Activated naive CD8-positive, alpha-beta T cell treated with anti-CD3 and anti-CD28 coated beads, Interleukin-2, amount 50 U/mL, for 24 hours (primary cell): ENCODE measurements around the gene PPP2R5D.
"Not testable (repeated sequence)": the region's sequence is repeated elsewhere in the genome, so short reads cannot be mapped to it uniquely, and the experiment has no call there.

Experiments
- ATAC-seq: fragments of 150-1000 bp; cut with Tn5 transposase; one replicate; pipeline ENCODE4 v1.10.0; 2021
- DNase-seq: peaks from one replicate; pipeline ENCODE4 v3.0.0; 2021
- H3K27ac Mint-ChIP-seq: one replicate; pipeline ENCODE4 v1.8.0; 2021; ENCODE audit warnings: mild to moderate bottlenecking, mixed read lengths
- H3K27me3 Mint-ChIP-seq: one replicate; pipeline ENCODE4 v1.8.0; 2021; ENCODE audit warnings: mixed read lengths
- H3K36me3 Mint-ChIP-seq: one replicate; pipeline ENCODE4 v1.8.0; 2021; ENCODE audit warnings: low read depth, mixed read lengths
- H3K4me1 Mint-ChIP-seq: one replicate; pipeline ENCODE4 v1.8.0; 2021; ENCODE audit warnings: mixed read lengths
- H3K4me3 Mint-ChIP-seq: one replicate; pipeline ENCODE4 v1.8.0; 2021; ENCODE audit warnings: mild to moderate bottlenecking, moderate library complexity, mixed read lengths
- H3K9me3 Mint-ChIP-seq: one replicate; pipeline ENCODE4 v1.8.0; 2021; ENCODE audit warnings: mixed read lengths

PPP2R5D gene

GRCh38 chr6:42996513-42996912 is 12.1 kb downstream of the PPP2R5D start:
- ATAC-seq (no peak), DNase-seq (no peak)
- H3K27ac Mint-ChIP-seq, result no peak overlapping the region
- no peaks in the 10 kb centered on the region for H3K4me1 Mint-ChIP-seq
- H3K4me3 Mint-ChIP-seq, result no peak overlapping the region
- H3K9me3 Mint-ChIP-seq, result no peaks in the 10 kb centered on the region
- no peaks in the 10 kb centered on the region for H3K27me3 Mint-ChIP-seq
- H3K36me3 Mint-ChIP-seq, result peaks cover 5% of the 10 kb centered on the region

GRCh38 chr6:42998205-42998604 is 13.8 kb downstream of the PPP2R5D start:
- H3K36me3 Mint-ChIP-seq, H3K27me3 Mint-ChIP-seq, H3K4me1 Mint-ChIP-seq, H3K27ac Mint-ChIP-seq, H3K9me3 Mint-ChIP-seq, DNase-seq, H3K4me3 Mint-ChIP-seq, ATAC-seq: not testable (repeated sequence)

- peaks cover 5% of the 10 kb centered on the region for H3K36me3 Mint-ChIP-seq
- no peaks in the 10 kb centered on the region for H3K27me3 Mint-ChIP-seq
- DNase-seq, result no peak
- no peaks in the 10 kb centered on the region for H3K9me3 Mint-ChIP-seq
- ATAC-seq, result no peak
- no peak overlapping the region for H3K27ac Mint-ChIP-seq
- H3K4me1 Mint-ChIP-seq, result no peaks in the 10 kb centered on the region
- no peak overlapping the region for H3K4me3 Mint-ChIP-seq
Observed at GRCh38 chr6:43001843-43002242, 17.5 kb downstream of the PPP2R5D start.

- Mint-ChIP-seq H3K4me3 (no peak overlapping the region), H3K4me1 (no peaks in the 10 kb centered on the region), H3K36me3 (peaks cover 8% of the 10 kb centered on the region), H3K27ac (no peak overlapping the region), H3K27me3 (no peaks in the 10 kb centered on the region), H3K9me3 (no peaks in the 10 kb centered on the region)
- ATAC-seq, result no peak
- no peak for DNase-seq
Observed at GRCh38 chr6:43005844-43006243, 21.5 kb downstream of the PPP2R5D start.

- H3K4me3 Mint-ChIP-seq, result no peak overlapping the region
- peaks cover 12% of the 10 kb centered on the region for H3K36me3 Mint-ChIP-seq
- H3K27me3 Mint-ChIP-seq, result no peaks in the 10 kb centered on the region
- ATAC-seq (no peak), DNase-seq (no peak)
- H3K4me1 Mint-ChIP-seq, result no peaks in the 10 kb centered on the region
- no peak overlapping the region for H3K27ac Mint-ChIP-seq
- H3K9me3 Mint-ChIP-seq, result no peaks in the 10 kb centered on the region
Observed at GRCh38 chr6:43006251-43006650, 21.9 kb downstream of the PPP2R5D start.

GRCh38 chr6:43007126-43007525 is 22.8 kb downstream of the PPP2R5D start:
- peaks cover 6% of the 10 kb centered on the region for H3K4me1 Mint-ChIP-seq
- no peak overlapping the region for H3K4me3 Mint-ChIP-seq
- no peaks in the 10 kb centered on the region for H3K27me3 Mint-ChIP-seq
- ATAC-seq (no peak), DNase-seq (no peak)
- H3K27ac Mint-ChIP-seq, result no peak overlapping the region
- H3K9me3 Mint-ChIP-seq, result no peaks in the 10 kb centered on the region
- H3K36me3 Mint-ChIP-seq, result peaks cover 20% of the 10 kb centered on the region

GRCh38 chr6:43009124-43009523 is 24.8 kb downstream of the PPP2R5D start:
- H3K36me3 Mint-ChIP-seq, result peaks cover 33% of the 10 kb centered on the region
- no peaks in the 10 kb centered on the region for H3K9me3 Mint-ChIP-seq
- H3K27me3 Mint-ChIP-seq, result no peaks in the 10 kb centered on the region
- H3K4me3 Mint-ChIP-seq, result no peak overlapping the region
- peaks cover 24% of the 10 kb centered on the region for H3K4me1 Mint-ChIP-seq
- ATAC-seq, result no peak
- H3K27ac Mint-ChIP-seq, result peak overlapping the region; percentile 35
- DNase-seq, result no peak

GRCh38 chr6:43011207-43011606 is 26.8 kb downstream of the PPP2R5D start:
- H3K27ac Mint-ChIP-seq, result no peak overlapping the region
- H3K27me3 Mint-ChIP-seq, result no peaks in the 10 kb centered on the region
- H3K4me1 Mint-ChIP-seq, result peaks cover 40% of the 10 kb centered on the region
- no peak for DNase-seq
- no peak for ATAC-seq
- no peaks in the 10 kb centered on the region for H3K9me3 Mint-ChIP-seq
- H3K4me3 Mint-ChIP-seq, result no peak overlapping the region
- peaks cover 28% of the 10 kb centered on the region for H3K36me3 Mint-ChIP-seq

- Mint-ChIP-seq H3K27ac (peak overlapping the region; percentile 82), H3K36me3 (peaks cover 28% of the 10 kb centered on the region), H3K27me3 (no peaks in the 10 kb centered on the region), H3K4me3 (peak overlapping the region; percentile 95), H3K9me3 (no peaks in the 10 kb centered on the region), H3K4me1 (peaks cover 45% of the 10 kb centered on the region)
- DNase-seq (no peak), ATAC-seq (no peak)
Observed at GRCh38 chr6:43012364-43012763, 28.0 kb downstream of the PPP2R5D start.

GRCh38 chr6:43013097-43013842 is 28.9 kb downstream of the PPP2R5D start:
- H3K4me1 Mint-ChIP-seq, result peaks cover 50% of the 10 kb centered on the region
- peaks cover 34% of the 10 kb centered on the region for H3K36me3 Mint-ChIP-seq
- ATAC-seq, result peak; percentile 30

GRCh38 chr6:43013843-43014433 is 29.6 kb downstream of the PPP2R5D start, which contains the start of the genes KLHDC3 and MEA1:
KLHDC3 (plus strand) TSS chr6:43014249; CDS start chr6:43017193, 2,944 bp downstream.
MEA1 (minus strand) TSS chr6:43013946; CDS start chr6:43013813, 133 bp downstream.
- peaks cover 37% of the 10 kb centered on the region for H3K36me3 Mint-ChIP-seq
- peak; percentile 98 for DNase-seq
- peak; percentile 91 for ATAC-seq
- H3K9me3 Mint-ChIP-seq, result no peaks in the 10 kb centered on the region
- peak within 1 kb of the TSS; percentile 95 for H3K4me3 Mint-ChIP-seq
- H3K27ac Mint-ChIP-seq, result peak within 1 kb of the TSS; percentile 82
- peaks cover 50% of the 10 kb centered on the region for H3K4me1 Mint-ChIP-seq
- H3K27me3 Mint-ChIP-seq, result no peaks in the 10 kb centered on the region

More at GRCh38 chr6:43013097-43013842, 28.9 kb downstream of the PPP2R5D start:
- H3K27me3 Mint-ChIP-seq, result no peaks in the 10 kb centered on the region
- peak overlapping the region; percentile 82 for H3K27ac Mint-ChIP-seq
- no peaks in the 10 kb centered on the region for H3K9me3 Mint-ChIP-seq
- H3K4me3 Mint-ChIP-seq, result peak overlapping the region; percentile 95
- DNase-seq, result no peak

- Mint-ChIP-seq H3K4me3 (peak overlapping the region; percentile 95), H3K27me3 (no peaks in the 10 kb centered on the region), H3K27ac (peak overlapping the region; percentile 82), H3K36me3 (peaks cover 40% of the 10 kb centered on the region), H3K4me1 (peaks cover 51% of the 10 kb centered on the region), H3K9me3 (no peaks in the 10 kb centered on the region)
- ATAC-seq, result no peak
- no peak for DNase-seq
Observed at GRCh38 chr6:43014434-43014909, 30.1 kb downstream of the PPP2R5D start.

- Mint-ChIP-seq H3K4me3 (peak overlapping the region; percentile 33), H3K27ac (peak overlapping the region; percentile 55), H3K36me3 (peaks cover 39% of the 10 kb centered on the region), H3K4me1 (peaks cover 63% of the 10 kb centered on the region), H3K27me3 (no peaks in the 10 kb centered on the region), H3K9me3 (no peaks in the 10 kb centered on the region)
- ATAC-seq, result no peak
- DNase-seq, result no peak
Observed at GRCh38 chr6:43016176-43016942, 32.0 kb downstream of the PPP2R5D start.

- Mint-ChIP-seq H3K36me3 (peaks cover 35% of the 10 kb centered on the region), H3K27me3 (no peaks in the 10 kb centered on the region), H3K27ac (no peak overlapping the region), H3K4me1 (peaks cover 61% of the 10 kb centered on the region), H3K9me3 (no peaks in the 10 kb centered on the region), H3K4me3 (no peak overlapping the region)
- ATAC-seq, result no peak
- DNase-seq, result no peak
Observed at GRCh38 chr6:43016943-43017334, 32.6 kb downstream of the PPP2R5D start.
